Right kidney (tissue), 1 donor: Measurements from ENCODE around the gene ITLN1.
"Not testable (repeated sequence)": the region's sequence is repeated elsewhere in the genome, so short reads cannot be mapped to it uniquely, and the experiment has no call there.

Experiments used
- DNase-seq: peaks from one replicate; pipeline ENCODE4 v3.0.0-alpha.2; 2016

The ITLN1 gene

GRCh38 chr1:160883581-160884513 lies 1.1 kb downstream of the ITLN1 start:
- DNase-seq: no peak

- DNase-seq: no peak
Measured at GRCh38 chr1:160882582-160882981, 2.4 kb downstream of the ITLN1 start.

GRCh38 chr1:160881264-160881663 lies 3.7 kb downstream of the ITLN1 start:
- not testable (repeated sequence) for DNase-seq

GRCh38 chr1:160880216-160880615 lies 4.8 kb downstream of the ITLN1 start:
- DNase-seq: no peak

- DNase-seq: no peak
Measured at GRCh38 chr1:160879056-160879455, 5.9 kb downstream of the ITLN1 start.

GRCh38 chr1:160877221-160877620 lies 7.8 kb downstream of the ITLN1 start:
- DNase-seq: no peak

GRCh38 chr1:160876311-160876710 lies 8.7 kb downstream of the ITLN1 start:
- no peak for DNase-seq

- DNase-seq: not testable (repeated sequence)
Measured at GRCh38 chr1:160875591-160875990, 9.4 kb downstream of the ITLN1 start.

GRCh38 chr1:160874935-160875334 lies 10.0 kb downstream of the ITLN1 start:
- no peak for DNase-seq

GRCh38 chr1:160868141-160868540 lies 16.8 kb downstream of the ITLN1 start:
- DNase-seq: no peak

- not testable (repeated sequence) for DNase-seq
Measured at GRCh38 chr1:160867651-160868050, 17.3 kb downstream of the ITLN1 start.

- DNase-seq: no peak
Measured at GRCh38 chr1:160866695-160867260, 18.2 kb downstream of the ITLN1 start.

GRCh38 chr1:160866001-160866694 lies 18.8 kb downstream of the ITLN1 start:
- no peak for DNase-seq

- no peak for DNase-seq
Measured at GRCh38 chr1:160865337-160865736, 19.6 kb downstream of the ITLN1 start.

- DNase-seq: no peak
Measured at GRCh38 chr1:160864173-160864572, 20.8 kb downstream of the ITLN1 start.

- no peak for DNase-seq
Measured at GRCh38 chr1:160863774-160864131, 21.2 kb downstream of the ITLN1 start.

GRCh38 chr1:160863061-160863773 lies 21.8 kb downstream of the ITLN1 start:
- DNase-seq: no peak

- DNase-seq: no peak
Measured at GRCh38 chr1:160862203-160863060, 22.5 kb downstream of the ITLN1 start, which contains the start of gene CD244. CD244 (minus strand) TSS chr1:160862887; CDS start chr1:160862677, 210 bp downstream.

- no peak for DNase-seq
Measured at GRCh38 chr1:160860840-160861505, 24.0 kb downstream of the ITLN1 start.

GRCh38 chr1:160859166-160859565 lies 25.8 kb downstream of the ITLN1 start:
- DNase-seq: no peak

- DNase-seq: no peak
Measured at GRCh38 chr1:160858507-160858906, 26.5 kb downstream of the ITLN1 start.
